ENCODE results near the gene EXOC6B.
"Not testable (repeated sequence)": the region's sequence is repeated elsewhere in the genome, so short reads cannot be mapped to it uniquely, and the experiment has no call there.

Gene EXOC6B

GRCh38 chr2:72602711-72603110, 223.1 kb downstream of the EXOC6B start:
- DNase-seq, result no peak

- no peak for DNase-seq
These were observed 223.7 kb downstream of the EXOC6B start for GRCh38 chr2:72602095-72602494.

- not testable (repeated sequence) for DNase-seq
These were observed 242.0 kb downstream of the EXOC6B start for GRCh38 chr2:72583836-72584235.

- DNase-seq, result no peak
These were observed 242.5 kb downstream of the EXOC6B start for GRCh38 chr2:72583376-72583775.

GRCh38 chr2:72581560-72582181, 244.2 kb downstream of the EXOC6B start:
- DNase-seq, result no peak

GRCh38 chr2:72579591-72580180, 246.1 kb downstream of the EXOC6B start:
- DNase-seq, result no peak

GRCh38 chr2:72576861-72577260, 249.0 kb downstream of the EXOC6B start:
- no peak for DNase-seq

GRCh38 chr2:72576459-72576858, 249.4 kb downstream of the EXOC6B start:
- no peak for DNase-seq

GRCh38 chr2:72574886-72575285, 250.9 kb downstream of the EXOC6B start:
- DNase-seq, result no peak

GRCh38 chr2:72573232-72573631, 252.6 kb downstream of the EXOC6B start:
- DNase-seq, result no peak

GRCh38 chr2:72572501-72572900, 253.3 kb downstream of the EXOC6B start:
- no peak for DNase-seq

- DNase-seq, result no peak
These were observed 255.4 kb downstream of the EXOC6B start for GRCh38 chr2:72570413-72570812.

GRCh38 chr2:72562451-72563153, 263.2 kb downstream of the EXOC6B start:
- no peak for DNase-seq

- DNase-seq, result no peak
These were observed 264.1 kb downstream of the EXOC6B start for GRCh38 chr2:72561621-72562318.

GRCh38 chr2:72555943-72556342, 269.9 kb downstream of the EXOC6B start:
- no peak for DNase-seq

GRCh38 chr2:72555363-72555762, 270.5 kb downstream of the EXOC6B start:
- DNase-seq, result not testable (repeated sequence)

GRCh38 chr2:72554910-72555309, 270.9 kb downstream of the EXOC6B start:
- DNase-seq, result not testable (repeated sequence)

- DNase-seq, result no peak
These were observed 271.5 kb downstream of the EXOC6B start for GRCh38 chr2:72554381-72554780.

- DNase-seq, result no peak
These were observed 277.6 kb downstream of the EXOC6B start for GRCh38 chr2:72548081-72548764.

GRCh38 chr2:72545790-72546189, 280.0 kb downstream of the EXOC6B start:
- DNase-seq, result no peak

GRCh38 chr2:72544554-72544953, 281.3 kb downstream of the EXOC6B start:
- no peak for DNase-seq

GRCh38 chr2:72543497-72544216, 282.2 kb downstream of the EXOC6B start:
- no peak for DNase-seq

Data from SIG-M5 (cell line).